ENCODE data around the gene MAMDC4.
"Not testable (repeated sequence)": the region's sequence is repeated elsewhere in the genome, so short reads cannot be mapped to it uniquely, and the experiment has no call there.

The MAMDC4 gene

DNA sequence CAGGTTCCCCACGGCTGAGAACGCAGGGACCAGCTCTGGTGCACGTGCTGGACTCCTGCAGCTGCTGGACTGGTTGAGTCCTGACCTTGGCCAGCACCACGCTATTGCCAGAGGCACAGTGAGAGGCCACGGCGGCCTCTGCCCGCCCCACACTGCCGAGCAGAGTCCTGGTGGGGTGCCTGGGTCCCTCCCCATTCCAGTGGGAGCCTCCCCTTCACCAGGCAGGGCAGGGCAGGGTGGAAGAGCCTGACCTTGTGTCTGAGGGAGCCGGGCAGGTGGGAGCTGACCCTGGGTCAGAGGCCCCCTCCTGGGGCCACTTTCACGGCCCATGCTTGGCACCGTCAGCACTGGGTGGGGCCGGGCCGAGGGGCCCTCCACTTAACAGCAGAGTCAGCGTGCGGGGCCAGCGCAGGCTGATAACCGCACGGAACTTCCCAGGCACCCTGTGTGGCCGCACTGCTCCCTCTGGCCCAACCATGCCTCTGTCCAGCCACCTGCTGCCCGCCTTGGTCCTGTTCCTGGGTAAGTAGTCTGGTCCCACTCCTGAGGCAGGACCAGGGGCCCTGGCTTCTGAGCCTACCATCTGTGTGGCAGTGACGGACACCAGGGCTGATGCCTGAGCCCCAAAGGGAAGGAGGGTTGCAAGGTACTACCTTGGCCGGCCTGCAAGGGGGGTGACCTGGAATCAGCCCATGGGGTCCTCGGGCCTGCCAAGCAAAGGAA lies at the start of gene MAMDC4:
TSS of gene MAMDC4 (plus strand) at position 406 of the 723 bp plus-strand sequence. CDS start at position 477, 71 bp downstream.
- H3K27ac Mint-ChIP-seq: no peak within 1 kb of the TSS
- no peak within 1 kb of the TSS for H3K4me3 Mint-ChIP-seq
- no peaks in the 10 kb centered on the region for H3K9me3 Mint-ChIP-seq
- H3K36me3 Mint-ChIP-seq (ENCODE audit: low read depth): peaks cover 72% of the 10 kb centered on the region
- peaks cover 4% of the 10 kb centered on the region for H3K27me3 Mint-ChIP-seq
- intact Hi-C loops (cut with micrococcal nuclease): no loop called here
- peaks cover 28% of the 10 kb centered on the region for H3K4me1 Mint-ChIP-seq (ENCODE audit: low read depth)

DNA sequence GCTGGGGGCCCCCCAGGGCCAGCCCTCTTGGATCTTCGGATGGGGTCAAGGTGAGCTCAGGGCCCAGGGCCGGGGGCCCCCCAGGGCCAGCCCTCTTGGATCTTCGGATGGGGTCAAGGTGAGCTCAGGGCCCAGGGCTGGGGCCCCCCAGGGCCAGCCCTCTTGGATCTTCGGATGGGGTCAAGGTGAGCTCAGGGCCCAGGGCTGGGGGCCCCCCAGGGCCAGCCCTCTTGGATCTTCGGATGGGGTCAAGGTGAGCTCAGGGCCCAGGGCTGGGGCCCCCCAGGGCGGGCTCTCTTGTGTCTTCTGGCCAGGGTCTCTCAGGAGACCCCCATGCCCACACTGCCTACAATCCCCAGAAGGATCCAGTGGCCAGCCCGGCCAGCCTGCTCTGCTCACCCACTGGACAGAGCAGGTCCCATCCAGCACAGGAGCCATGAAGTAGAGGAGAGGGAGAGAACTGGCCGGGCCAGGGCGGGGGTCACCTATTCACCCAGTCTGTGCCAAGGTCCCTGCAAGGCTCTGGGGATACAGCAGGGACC lies 49.1 kb upstream of the MAMDC4 start:
- intact Hi-C loops (cut with micrococcal nuclease); H3K4me3 Mint-ChIP-seq: not testable (repeated sequence)
- peaks cover 53% of the 10 kb centered on the region for H3K27me3 Mint-ChIP-seq

DNA sequence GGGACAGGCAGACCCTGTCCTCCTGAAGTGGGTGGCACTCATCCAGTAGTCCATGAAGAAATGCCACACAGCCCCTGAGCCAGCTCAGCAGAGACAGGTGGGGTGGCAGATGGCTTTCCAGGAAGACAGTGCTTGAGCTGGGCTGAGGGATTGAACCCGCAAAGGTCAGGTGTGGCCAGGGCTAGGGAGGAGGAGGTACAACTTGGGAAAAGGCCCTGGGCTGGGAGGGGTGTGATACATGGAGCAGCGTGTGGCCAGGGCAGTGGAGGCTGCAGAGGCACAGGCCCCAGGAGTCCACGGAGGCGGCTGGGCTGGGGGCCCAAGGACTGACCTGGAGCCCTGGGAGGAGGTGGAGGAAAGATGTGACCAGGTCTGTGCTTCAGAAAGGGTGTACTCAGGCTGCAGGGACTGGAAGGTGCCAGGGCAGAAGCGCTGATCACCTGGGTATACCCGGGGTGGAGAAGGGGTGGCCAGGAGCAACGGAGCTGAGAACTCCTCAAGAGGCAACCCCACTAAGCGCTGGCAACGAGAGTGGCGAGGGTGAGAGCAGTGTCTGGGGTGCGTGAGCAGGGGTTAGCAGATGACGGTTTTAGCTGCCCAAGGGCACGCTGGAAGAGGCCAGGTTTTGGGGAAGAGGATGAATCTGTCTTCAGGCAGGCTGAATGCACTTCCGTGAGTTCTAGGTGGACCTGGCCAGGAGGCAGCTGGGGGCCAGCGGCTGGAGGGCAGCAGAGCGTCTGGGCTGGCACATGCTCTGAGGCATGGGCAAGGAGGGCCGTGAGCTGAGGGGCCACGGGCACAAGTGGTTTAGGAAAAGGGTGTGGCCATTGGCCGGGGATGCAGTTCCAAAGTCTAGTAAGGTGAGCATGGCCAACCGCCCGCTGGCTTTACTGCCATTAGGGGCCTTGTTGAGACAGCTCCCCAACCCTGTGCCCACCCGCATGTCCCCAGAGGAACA lies 48.3 kb upstream of the MAMDC4 start:
- Mint-ChIP-seq H3K4me3 (no peak overlapping the region), H3K4me1 (ENCODE audit: low read depth) (peaks cover 38% of the 10 kb centered on the region), H3K9me3 (no peaks in the 10 kb centered on the region), H3K36me3 (ENCODE audit: low read depth) (peaks cover 36% of the 10 kb centered on the region), H3K27ac (no peak overlapping the region), H3K27me3 (peaks cover 46% of the 10 kb centered on the region)
- intact Hi-C loops (cut with micrococcal nuclease): no loop called here

More for the DNA sequence above, 49.1 kb upstream of the MAMDC4 start:
- Mint-ChIP-seq H3K4me1 (ENCODE audit: low read depth) (peaks cover 38% of the 10 kb centered on the region), H3K36me3 (ENCODE audit: low read depth) (peaks cover 33% of the 10 kb centered on the region)
- not testable (repeated sequence) for H3K9me3 Mint-ChIP-seq, H3K27ac Mint-ChIP-seq

DNA sequence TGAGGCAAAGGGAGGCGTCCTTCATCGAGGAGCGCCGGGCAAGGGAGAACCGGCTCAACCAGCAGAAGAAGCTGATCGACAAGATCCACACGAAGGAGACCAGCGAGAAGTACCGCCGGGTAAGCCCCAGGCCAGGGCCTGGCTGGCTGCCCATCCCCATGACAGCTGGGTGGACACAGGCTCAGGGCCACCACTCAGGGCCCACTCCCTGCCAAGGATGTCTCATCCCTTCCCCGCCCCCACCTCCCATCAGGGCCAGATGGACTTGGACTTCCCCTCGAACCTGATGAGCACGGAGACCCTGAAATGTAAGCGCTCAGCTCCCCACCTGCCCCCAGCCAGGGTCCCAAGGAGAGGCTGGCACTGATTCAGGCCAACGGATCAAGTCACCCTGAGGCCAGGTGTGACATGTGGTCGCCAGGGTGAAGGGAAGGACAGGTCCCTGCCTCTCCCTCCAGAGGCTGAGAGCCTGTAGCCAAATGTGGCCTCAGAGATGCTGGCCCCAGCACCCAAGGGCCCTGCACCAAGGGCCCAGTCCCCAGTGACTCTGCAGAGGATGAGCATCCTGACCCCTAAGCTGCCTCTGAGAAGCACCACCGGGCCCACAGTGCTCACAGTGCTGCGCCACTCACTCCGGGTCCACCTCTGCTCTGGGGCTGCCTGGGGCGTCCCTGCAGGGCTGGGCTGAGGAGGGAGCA lies 47.5 kb upstream of the MAMDC4 start:
- Mint-ChIP-seq H3K36me3 (ENCODE audit: low read depth) (peaks cover 44% of the 10 kb centered on the region), H3K9me3 (no peaks in the 10 kb centered on the region), H3K4me1 (ENCODE audit: low read depth) (peaks cover 41% of the 10 kb centered on the region), H3K27ac (no peak overlapping the region), H3K4me3 (no peak overlapping the region), H3K27me3 (peaks cover 37% of the 10 kb centered on the region)
- intact Hi-C loops (cut with micrococcal nuclease): no loop called here

DNA sequence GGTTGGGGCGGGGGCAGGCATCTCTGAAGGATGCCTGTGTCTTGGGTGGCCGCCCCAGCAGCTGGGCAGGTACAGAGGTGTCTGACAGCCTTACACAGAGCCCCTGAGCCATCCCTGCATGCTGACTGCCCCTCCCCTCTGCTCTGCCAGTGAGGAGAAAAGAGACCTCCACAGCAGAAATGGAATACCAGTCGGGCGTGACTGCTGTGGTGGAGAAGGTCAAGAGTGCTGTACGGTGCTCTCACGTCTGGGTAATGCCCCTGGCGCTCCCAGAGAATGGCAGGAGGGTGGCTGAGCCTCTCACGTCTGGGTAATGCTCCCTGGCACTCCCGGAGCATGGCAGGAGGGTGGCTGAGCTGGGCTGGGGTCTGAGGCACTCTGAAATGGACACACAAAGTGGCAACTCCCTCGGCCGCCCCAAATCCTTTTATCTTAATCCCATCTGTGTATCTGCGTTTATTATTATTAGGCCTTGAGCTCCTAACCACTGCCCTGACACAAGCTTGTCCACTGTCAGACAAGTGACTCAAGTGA lies 46.9 kb upstream of the MAMDC4 start:
- Mint-ChIP-seq H3K4me1 (ENCODE audit: low read depth) (peaks cover 41% of the 10 kb centered on the region), H3K4me3 (no peak overlapping the region), H3K27ac (no peak overlapping the region), H3K27me3 (peaks cover 32% of the 10 kb centered on the region), H3K9me3 (no peaks in the 10 kb centered on the region), H3K36me3 (ENCODE audit: low read depth) (peaks cover 50% of the 10 kb centered on the region)
- intact Hi-C loops (cut with micrococcal nuclease): no loop called here

DNA sequence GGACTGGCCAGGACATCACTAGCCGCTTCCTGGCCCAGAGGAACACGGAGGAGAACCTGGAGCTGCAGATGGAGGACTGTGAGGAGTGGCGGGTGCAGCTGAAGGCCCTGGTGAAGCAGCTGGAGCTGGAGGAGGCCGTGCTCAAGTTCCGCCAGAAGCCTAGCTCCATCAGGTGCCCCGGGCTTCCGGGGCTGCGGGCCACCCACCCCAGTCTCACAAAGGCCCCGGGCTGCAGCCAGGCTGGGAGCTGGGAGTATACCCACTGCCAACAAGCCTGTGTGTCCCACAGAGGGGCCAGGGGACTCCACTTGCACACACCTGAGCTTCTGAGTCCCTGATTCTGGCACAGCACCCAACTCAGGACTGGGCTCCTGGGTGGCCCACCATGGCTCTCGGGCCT lies 46.1 kb upstream of the MAMDC4 start:
- no peak overlapping the region for H3K27ac Mint-ChIP-seq
- H3K4me1 Mint-ChIP-seq (ENCODE audit: low read depth): peaks cover 39% of the 10 kb centered on the region
- no peaks in the 10 kb centered on the region for H3K9me3 Mint-ChIP-seq
- intact Hi-C loops (cut with micrococcal nuclease): loop anchor here (2.0 kb wide), 1 partner anchor 43 kb away; the partner anchor contains the start of gene PHPT1
- peaks cover 24% of the 10 kb centered on the region for H3K27me3 Mint-ChIP-seq
- peaks cover 56% of the 10 kb centered on the region for H3K36me3 Mint-ChIP-seq (ENCODE audit: low read depth)
- H3K4me3 Mint-ChIP-seq: peak overlapping the region; percentile 86

DNA sequence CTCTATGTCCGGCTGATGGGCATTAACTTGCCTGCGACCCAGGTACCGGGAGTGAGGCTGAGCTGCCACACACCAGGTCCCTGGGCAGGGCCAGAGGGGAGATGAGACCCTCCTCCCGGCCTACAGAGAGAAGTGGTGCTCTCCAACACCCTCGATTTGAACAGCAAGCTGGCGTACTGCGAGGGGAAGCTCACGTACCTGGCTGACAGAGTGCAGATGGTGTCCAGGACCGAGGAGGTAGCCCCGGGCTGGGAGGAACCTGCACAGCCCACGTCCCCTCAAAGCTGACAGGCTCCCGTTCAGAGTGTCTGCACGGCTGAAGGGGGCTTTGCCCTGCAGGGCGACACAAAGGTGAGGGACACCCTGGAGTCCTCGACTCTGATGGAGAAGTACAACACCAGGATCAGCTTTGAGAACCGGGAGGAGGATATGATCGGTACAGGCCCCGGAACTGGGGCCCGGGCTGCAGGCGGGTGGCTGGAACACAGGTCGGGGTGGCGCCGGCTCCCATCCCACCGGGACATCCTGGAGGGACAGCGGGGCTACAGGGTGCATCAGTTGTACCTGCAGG lies 45.4 kb upstream of the MAMDC4 start:
- H3K4me3 Mint-ChIP-seq: peak overlapping the region; percentile 86
- H3K27me3 Mint-ChIP-seq: peaks cover 18% of the 10 kb centered on the region
- H3K27ac Mint-ChIP-seq: peak overlapping the region; percentile 84
- intact Hi-C loops (cut with micrococcal nuclease): loop anchor here (2.0 kb wide), 1 partner anchor 42 kb away; the partner anchor contains the start of gene PHPT1
- H3K4me1 Mint-ChIP-seq (ENCODE audit: low read depth): peaks cover 39% of the 10 kb centered on the region
- peaks cover 62% of the 10 kb centered on the region for H3K36me3 Mint-ChIP-seq (ENCODE audit: low read depth)
- H3K9me3 Mint-ChIP-seq: no peaks in the 10 kb centered on the region

DNA sequence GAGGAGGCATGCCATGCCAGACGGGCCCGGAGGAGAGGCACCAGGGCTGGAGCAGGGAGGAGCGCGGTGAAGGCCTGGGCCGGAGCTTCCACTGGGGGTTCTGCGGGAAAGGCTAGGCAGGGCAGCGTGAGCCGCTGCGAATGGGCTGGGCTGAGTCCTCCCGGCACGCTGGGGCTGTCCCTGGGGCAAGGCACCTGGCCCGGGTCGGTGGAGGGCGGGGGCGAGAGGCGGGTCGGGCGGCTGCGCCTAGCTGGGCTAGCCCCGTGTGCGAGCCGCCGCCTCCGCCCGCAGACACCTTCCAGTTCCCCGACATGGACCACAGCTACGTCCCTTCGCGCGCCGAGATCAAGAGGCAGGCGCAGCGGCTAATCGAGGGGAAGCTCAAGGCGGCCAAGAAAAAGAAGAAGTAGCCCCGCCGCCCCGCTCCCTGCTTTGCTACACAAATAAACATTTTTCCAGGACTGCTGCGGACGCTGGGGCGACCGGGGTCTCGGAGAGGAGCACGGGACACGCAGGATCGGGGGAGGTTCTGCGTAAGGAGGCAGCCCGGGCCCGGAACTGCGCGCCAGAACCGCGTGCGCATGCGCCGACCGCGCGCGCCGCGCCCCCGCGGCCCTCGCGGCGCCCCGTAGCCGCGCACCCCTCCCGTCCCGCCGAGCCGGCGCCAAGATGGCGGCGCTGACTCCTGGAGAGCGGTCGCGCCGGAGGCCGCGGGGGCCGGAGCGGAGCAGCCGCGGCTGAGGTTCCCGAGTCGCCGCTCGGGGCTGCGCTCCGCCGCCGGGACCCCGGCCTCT lies 44.7 kb upstream of the MAMDC4 start, which contains the start of gene RABL6:
TSS of gene RABL6 (plus strand) at position 668 of the 794 bp plus-strand sequence. CDS start 249 bp downstream, outside the sequence.
- Mint-ChIP-seq H3K4me3 (peak within 1 kb of the TSS; percentile 86), H3K27me3 (peaks cover 10% of the 10 kb centered on the region), H3K36me3 (ENCODE audit: low read depth) (peaks cover 68% of the 10 kb centered on the region), H3K4me1 (ENCODE audit: low read depth) (peaks cover 39% of the 10 kb centered on the region), H3K9me3 (no peaks in the 10 kb centered on the region), H3K27ac (peak within 1 kb of the TSS; percentile 84)
- intact Hi-C loops (cut with micrococcal nuclease): loop anchor here (2.0 kb wide), 1 partner anchor 41 kb away; the partner anchor contains the start of gene PHPT1

DNA sequence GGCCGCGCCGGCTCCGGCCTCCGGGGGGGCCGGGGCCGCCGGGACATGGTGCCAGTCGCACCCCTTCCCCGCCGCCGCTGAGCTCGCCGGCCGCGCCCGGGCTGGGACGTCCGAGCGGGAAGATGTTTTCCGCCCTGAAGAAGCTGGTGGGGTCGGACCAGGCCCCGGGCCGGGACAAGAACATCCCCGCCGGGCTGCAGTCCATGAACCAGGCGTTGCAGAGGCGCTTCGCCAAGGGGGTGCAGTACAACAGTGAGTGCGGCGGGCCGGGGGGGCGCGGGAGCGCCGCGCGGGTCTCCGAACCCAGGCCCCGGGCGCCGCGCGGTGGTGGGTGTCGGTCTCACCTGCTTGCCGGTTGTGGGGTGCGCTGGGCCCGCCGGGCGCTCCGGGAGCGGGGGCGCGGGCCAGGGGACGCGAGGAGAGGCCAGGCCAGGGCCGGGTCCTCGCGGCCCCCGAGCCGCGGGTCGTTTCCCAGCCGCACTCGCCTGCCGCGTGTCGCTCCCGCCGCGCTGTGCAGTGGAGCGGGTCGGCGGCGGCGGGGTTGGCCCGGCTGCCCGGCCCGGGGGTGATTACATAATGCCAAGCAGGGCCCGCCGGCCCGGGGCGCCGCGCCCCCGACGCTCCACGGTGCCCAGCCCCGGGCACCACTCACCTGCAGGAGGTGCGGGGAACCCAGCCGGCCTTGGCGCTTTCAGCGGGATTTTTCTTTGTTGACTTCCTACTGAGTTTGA lies 43.9 kb upstream of the MAMDC4 start:
- Mint-ChIP-seq H3K4me3 (peak overlapping the region; percentile 80), H3K9me3 (no peaks in the 10 kb centered on the region), H3K27me3 (peaks cover 7% of the 10 kb centered on the region), H3K36me3 (ENCODE audit: low read depth) (peaks cover 75% of the 10 kb centered on the region), H3K27ac (peak overlapping the region; percentile 84), H3K4me1 (ENCODE audit: low read depth) (peaks cover 46% of the 10 kb centered on the region)
- intact Hi-C loops (cut with micrococcal nuclease): no loop called here

DNA sequence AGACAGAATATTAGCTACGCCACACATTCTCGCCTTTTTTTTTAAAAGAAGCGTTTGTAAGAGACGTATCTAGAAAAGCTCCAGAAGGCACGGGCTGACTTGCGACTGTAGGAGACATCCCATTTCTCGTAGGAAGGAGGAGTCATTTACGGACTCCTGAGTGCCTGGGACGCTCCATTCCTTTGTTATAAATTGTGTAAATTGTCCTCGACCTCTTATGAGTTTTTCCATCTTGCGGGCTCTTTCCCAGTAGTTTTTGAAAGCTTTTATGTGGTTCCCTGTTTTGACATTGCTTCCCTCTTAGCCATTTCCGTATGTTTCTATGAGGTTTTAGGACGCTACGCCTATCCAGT lies 43.4 kb upstream of the MAMDC4 start:
- intact Hi-C loops (cut with micrococcal nuclease): loop anchor here (1.0 kb wide), 1 partner anchor 18 kb away; no protein-coding TSS in a partner anchor
- peaks cover 3% of the 10 kb centered on the region for H3K27me3 Mint-ChIP-seq
- peak overlapping the region; percentile 84 for H3K27ac Mint-ChIP-seq
- peaks cover 51% of the 10 kb centered on the region for H3K4me1 Mint-ChIP-seq (ENCODE audit: low read depth)
- no peaks in the 10 kb centered on the region for H3K9me3 Mint-ChIP-seq
- H3K4me3 Mint-ChIP-seq: peak overlapping the region; percentile 80
- H3K36me3 Mint-ChIP-seq (ENCODE audit: low read depth): peaks cover 75% of the 10 kb centered on the region

DNA sequence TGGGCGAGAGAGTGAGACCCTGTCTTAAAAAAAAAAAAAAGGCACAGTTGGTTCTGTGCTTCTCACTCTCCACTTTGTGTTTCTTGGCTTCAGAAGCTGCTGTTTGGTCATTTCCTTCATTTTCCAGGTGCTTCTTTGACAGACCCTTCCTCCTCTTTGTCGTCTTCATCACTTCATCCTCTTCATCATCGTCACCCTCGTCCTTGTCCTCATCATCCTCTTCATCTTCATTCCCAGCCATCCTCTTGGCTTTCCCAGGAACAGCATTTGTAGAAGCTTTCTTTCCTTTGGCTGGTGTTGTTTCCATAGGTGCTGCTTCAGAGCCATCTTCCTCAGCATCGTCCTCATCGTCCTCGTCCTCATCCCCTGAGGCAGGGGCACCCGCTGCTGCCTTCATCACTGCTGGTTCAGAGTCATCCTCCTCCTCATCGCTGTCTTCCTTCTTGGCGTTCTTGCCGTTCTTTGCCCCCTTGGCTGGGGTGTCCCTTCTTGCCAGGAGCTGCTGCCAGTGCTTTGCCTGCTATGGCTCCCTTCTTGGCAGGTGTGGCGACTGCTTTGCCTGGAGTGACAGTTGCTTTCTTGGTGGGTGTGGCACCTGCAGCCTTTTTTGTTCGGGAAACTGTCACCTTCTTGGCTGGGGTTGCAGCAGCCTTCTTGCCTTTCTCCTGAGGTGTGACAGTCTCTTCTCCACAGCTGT lies 37.3 kb upstream of the MAMDC4 start:
- H3K36me3 Mint-ChIP-seq (ENCODE audit: low read depth): peaks cover 75% of the 10 kb centered on the region
- H3K4me3 Mint-ChIP-seq: no peak overlapping the region
- H3K27me3 Mint-ChIP-seq: peaks cover 2% of the 10 kb centered on the region
- H3K9me3 Mint-ChIP-seq: no peaks in the 10 kb centered on the region
- H3K27ac Mint-ChIP-seq: no peak overlapping the region
- intact Hi-C loops (cut with micrococcal nuclease): no loop called here
- H3K4me1 Mint-ChIP-seq (ENCODE audit: low read depth): peaks cover 43% of the 10 kb centered on the region

Data from dendritic cell treated with granulocyte-macrophage colony-stimulating factor and Interleukin-4, amounts not matched to agents 40 ng/mL and 50 ng/mL, for 4 days (primary cell).